Measurements from ENCODE around the gene GPR21.

Gene GPR21, protein sequence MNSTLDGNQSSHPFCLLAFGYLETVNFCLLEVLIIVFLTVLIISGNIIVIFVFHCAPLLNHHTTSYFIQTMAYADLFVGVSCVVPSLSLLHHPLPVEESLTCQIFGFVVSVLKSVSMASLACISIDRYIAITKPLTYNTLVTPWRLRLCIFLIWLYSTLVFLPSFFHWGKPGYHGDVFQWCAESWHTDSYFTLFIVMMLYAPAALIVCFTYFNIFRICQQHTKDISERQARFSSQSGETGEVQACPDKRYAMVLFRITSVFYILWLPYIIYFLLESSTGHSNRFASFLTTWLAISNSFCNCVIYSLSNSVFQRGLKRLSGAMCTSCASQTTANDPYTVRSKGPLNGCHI

DNA sequence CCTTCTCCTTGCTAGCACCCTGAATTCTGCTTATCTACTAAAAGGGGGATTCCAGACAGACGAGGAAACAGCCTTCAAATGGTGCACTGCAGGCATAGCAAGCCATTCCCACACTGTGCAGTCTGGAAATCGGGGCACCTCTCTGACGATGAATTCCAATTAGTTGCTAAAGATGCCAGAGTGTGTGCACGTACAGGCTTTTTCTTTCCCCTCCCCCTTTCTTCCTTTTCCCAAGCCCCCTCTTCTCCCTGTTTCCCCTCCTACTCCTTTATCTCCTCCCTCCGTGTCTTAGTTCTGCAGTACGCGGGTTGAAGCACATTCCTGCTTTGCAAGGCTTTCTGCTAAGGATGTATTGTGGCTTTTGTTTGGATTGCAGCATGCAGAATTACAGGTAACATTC lies at the start of gene GPR21:
TSS of gene GPR21 (plus strand) at position 316 of the 400 bp plus-strand sequence. CDS start 900 bp downstream, outside the sequence.
- TF ChIP-seq GATA3 (IDR thresholded peaks at IDR 0.05; ENCODE audit: low read depth, low read length) (no peak), GATA2 (IDR thresholded peaks at IDR 0.05; ENCODE audit: low read depth, low read length) (no peak)

DNA sequence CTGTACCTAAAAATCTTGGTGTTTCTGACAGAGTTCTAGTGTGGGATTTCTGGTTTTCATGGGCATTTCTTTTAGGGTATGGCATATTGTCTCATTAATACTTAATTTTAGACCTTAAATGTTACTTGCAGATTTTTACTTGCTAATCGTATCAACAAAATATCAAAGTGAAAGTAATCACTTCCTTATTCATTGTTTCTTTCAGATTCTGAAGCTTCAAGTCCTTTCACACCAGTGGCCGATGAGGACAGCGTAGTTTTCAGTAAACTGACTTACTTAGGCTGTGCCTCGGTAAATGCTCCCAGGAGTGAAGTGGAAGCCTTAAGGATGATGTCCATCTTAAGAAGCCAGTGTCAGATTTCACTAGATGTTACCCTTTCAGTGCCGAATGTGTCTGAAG lies 47.5 kb upstream of the GPR21 start:
- TF ChIP-seq GATA3 (IDR thresholded peaks at IDR 0.05; ENCODE audit: low read depth, low read length) (no peak), GATA2 (IDR thresholded peaks at IDR 0.05; ENCODE audit: low read depth, low read length) (no peak)

DNA sequence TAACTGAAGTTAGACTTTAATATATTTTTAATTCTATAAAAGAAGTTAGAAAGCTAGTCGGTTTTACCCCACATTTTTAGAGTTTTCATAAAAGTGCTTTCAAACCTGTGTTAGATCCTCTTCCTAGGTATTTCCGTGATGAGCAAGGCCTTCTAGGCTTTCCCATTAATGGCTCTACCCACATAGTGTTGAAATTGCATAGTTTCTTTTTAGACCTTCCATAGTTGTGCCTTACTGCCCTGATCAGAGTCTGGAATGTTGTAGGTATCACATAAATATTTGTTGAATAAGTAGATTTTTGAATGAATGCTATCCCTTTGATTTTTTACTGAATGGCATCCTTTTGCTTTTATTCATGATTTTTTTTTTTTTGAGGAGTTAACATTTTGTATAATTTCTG lies 45.3 kb upstream of the GPR21 start:
- TF ChIP-seq GATA3 (IDR thresholded peaks at IDR 0.05; ENCODE audit: low read depth, low read length) (no peak), GATA2 (IDR thresholded peaks at IDR 0.05; ENCODE audit: low read depth, low read length) (no peak)

DNA sequence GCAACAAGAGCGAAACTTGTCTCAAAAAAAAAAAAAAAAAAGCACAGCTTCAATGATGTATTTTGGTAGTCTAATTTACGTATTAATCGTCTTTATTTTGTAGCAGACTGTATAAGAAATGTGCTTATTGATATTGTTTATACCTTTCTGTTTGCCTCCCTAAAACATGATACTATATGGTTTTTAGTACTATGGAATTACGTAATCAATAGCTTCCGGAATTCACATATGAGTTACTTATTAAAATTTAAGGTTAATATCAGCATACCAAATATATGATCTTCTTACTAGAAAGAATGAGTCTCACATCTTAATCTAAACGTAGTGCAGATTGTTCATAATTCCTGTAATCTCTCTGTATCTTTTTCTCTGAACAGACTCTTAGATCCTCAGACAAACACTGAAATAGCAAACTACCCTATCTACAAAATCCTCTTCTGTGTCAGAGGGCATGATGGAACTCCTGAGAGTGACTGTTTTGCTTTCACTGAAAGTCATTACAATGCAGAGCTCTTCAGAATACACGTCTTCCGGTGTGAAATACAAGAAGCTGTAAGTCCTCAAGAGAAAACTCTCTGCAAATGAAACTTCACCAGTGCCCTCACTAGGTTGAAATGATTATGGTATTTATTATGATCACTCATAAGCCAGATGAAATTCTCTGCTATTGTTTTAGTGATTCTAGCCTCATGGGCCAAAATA lies 44.4 kb upstream of the GPR21 start:
- no peak for TF ChIP-seq GATA2 (IDR thresholded peaks at IDR 0.05; ENCODE audit: low read depth, low read length)
- TF ChIP-seq GATA3 (IDR thresholded peaks at IDR 0.05; ENCODE audit: low read depth, low read length) = no peak

DNA sequence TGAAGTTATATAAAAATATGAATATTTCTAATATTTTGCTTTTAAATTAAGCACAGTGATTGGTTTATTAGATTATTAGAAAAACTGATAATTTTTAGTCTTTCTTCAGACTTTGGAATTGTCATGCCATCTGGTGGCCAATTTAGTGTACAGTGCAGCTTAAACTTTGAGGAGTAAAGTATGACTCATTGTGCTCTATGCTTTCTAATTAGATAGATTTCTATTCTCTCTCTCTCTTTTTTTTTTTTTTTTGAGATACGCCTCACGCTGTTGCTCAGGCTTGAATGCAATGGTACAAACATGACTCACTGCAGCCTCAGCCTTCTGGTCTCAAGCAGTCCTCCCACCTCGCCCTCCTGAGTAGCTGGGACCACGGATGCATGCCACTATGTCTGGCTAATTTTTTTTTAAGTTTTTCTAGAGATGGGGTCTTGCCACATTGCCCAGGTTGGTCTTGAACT lies 42.1 kb upstream of the GPR21 start:
- TF ChIP-seq GATA3 (IDR thresholded peaks at IDR 0.05; ENCODE audit: low read depth, low read length) (no peak), GATA2 (IDR thresholded peaks at IDR 0.05; ENCODE audit: low read depth, low read length) (no peak)

DNA sequence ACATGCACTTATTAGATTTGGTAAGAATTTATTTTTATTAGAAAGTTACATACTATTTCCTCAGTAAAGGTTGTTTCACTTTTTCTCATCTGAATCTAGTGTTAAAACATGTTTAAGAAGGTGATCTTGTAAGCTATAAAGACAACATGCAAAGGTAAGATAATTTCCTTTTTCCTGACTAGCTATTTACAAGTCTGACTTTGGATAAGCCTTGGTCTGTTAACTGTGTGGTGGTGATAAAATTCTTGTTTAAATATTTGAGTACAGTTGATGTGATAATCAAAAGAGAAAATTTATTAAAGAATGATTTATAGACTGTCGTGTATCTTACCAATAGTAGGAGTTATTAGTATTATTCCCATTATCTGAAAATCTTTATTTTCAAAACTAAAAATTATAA lies 36.9 kb upstream of the GPR21 start:
- no peak for TF ChIP-seq GATA2 (IDR thresholded peaks at IDR 0.05; ENCODE audit: low read depth, low read length)
- no peak for TF ChIP-seq GATA3 (IDR thresholded peaks at IDR 0.05; ENCODE audit: low read depth, low read length)

DNA sequence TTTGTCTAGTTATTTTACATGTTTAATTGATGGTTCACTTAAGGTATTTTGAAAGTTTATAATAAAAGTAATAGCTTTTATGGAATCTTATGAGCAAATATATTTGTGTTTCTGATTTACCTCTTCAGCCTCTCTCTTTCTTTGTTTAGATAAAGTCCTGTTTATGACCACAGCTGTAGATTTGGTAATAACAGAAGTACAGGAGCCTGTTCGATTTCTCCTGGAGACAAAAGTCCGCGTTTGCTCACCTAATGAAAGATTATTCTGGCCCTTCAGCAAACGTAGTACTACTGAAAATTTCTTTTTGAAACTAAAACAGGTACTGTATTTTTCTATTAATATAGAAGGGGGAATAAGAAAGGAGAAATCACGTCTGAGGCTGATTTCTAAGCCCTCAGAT lies 35.0 kb upstream of the GPR21 start:
- no peak for TF ChIP-seq GATA2 (IDR thresholded peaks at IDR 0.05; ENCODE audit: low read depth, low read length)
- TF ChIP-seq GATA3 (IDR thresholded peaks at IDR 0.05; ENCODE audit: low read depth, low read length) = no peak

DNA sequence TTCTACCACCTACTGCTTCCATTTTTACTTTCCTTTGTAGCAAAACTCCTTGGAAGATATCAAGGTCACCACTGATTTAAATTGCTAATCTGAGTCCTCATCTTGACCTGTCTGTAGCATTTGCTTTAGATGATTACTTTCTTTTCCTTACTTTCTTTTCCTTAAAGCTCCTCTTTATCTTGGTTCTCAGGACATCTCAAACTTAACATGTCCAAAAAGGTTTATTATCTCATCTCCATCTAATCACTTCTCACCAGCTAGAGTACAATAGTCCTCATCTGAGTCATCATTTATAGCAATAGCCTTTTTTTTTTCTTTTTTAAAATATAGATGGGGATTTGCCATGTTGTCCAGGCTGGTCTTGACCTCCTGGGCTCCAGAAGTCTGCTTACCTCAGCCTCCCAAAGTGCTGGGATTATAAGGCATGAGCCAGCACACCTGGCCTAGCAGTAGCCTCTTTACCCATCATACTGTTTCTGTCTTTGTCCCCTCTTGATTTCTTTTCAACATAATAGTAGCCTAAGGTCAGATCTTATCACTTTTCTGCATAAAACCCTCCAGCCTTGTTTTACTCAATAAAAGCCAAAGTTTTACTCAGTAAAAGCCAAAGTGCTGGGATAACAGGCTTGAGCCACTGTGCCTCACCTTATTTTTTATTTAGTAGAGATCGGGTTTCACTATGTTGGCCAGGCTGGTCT lies 32.9 kb upstream of the GPR21 start:
- no peak for TF ChIP-seq GATA2 (IDR thresholded peaks at IDR 0.05; ENCODE audit: low read depth, low read length)
- TF ChIP-seq GATA3 (IDR thresholded peaks at IDR 0.05; ENCODE audit: low read depth, low read length) = no peak

DNA sequence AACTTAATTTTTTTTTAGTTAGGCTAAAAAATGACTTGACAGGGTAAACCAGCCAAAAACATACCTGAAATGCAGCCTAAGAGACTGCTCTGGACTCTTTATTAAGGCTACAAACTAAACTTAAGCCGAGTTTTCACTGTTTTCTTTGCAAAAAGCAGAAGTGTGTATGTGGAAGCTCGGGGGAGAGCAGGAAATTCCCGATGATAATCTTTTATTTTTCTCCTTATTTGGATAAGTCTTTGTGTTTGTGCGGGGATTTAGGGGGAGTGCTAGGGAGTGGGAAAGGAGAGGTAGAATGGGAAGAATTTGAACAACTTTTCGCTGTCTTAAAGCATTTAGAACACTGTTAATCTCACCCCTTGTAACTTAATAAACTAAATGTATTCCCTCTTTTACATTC lies 30.7 kb upstream of the GPR21 start:
- TF ChIP-seq GATA3 (IDR thresholded peaks at IDR 0.05; ENCODE audit: low read depth, low read length) = no peak
- TF ChIP-seq GATA2 (IDR thresholded peaks at IDR 0.05; ENCODE audit: low read depth, low read length) = no peak

DNA sequence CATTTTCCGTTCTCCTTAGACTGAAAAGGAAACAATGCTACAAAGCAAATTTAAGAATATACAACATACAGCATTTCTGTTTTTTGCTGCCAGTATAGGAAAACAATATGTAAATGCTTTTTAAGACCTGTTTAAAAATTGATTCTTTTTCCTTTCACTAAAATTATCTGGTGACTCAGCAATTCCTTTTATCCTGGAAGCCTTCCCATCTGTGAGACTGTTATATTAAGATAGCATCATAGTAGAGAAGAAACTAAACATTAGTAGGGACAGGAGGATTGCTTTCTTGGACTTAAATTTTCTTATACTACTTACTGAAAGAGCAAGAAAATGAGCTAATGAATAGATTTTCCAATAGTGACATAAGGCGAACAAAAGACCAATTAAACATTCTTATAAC lies 30.0 kb upstream of the GPR21 start:
- no peak for TF ChIP-seq GATA3 (IDR thresholded peaks at IDR 0.05; ENCODE audit: low read depth, low read length)
- no peak for TF ChIP-seq GATA2 (IDR thresholded peaks at IDR 0.05; ENCODE audit: low read depth, low read length)

DNA sequence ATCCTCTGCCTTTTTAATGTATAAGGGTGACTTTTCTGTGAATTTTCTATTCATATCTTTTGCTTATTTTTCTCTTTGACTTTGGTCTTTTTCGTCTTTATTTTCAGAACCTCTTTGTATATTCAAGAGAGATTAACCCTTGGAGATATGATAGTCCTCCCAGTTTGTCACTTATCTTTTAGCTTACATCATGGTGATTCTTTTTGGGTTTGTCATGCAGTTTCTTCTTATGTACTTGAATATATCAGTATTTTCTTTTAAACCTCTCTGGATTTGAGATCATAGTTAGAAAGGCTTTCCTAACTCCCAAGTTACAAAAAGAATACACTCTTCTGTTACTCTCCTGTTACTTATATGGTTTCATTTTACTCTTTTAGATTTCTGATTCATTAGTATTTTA lies 27.5 kb upstream of the GPR21 start:
- TF ChIP-seq GATA3 (IDR thresholded peaks at IDR 0.05; ENCODE audit: low read depth, low read length) (no peak), GATA2 (IDR thresholded peaks at IDR 0.05; ENCODE audit: low read depth, low read length) (no peak)

DNA sequence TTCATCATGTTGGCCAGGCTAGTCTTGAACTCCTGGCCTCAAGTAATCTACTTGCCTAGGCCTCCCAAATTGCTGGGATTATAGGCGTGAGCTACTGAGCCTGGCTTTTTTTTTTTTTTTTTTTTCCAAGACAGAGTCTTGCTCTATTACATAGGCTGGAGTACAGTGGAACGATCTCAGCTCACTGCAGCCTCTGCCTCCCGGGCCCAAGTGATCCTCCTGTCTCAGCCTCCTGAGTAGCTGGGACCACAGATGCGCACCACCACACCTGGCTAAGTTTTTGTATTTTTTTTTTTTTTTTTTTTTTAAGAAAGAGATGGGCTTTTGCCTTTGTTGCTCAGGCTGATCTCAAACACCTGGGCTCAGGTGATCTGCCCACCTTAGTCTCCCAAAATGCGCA lies 26.2 kb upstream of the GPR21 start:
- TF ChIP-seq GATA2 (IDR thresholded peaks at IDR 0.05; ENCODE audit: low read depth, low read length) (no peak), GATA3 (IDR thresholded peaks at IDR 0.05; ENCODE audit: low read depth, low read length) (no peak)

DNA sequence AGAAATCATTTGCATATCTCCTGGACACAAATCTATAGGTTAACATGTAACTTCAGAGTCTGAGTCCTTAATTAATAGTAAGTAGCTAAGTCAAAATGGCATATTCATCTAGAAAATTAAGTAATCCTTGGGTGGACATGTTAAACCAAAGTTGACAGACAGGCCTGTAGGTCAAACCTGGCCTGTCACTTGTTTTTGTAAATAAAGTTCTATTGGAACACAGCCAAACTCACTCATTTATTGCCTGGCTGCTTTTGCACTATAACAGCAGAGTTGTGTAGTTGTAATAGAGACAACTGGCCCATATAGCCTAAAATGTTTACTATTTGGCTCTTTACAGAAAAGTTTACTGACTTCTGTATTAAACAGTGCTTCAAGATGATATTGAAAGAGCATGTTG lies 24.6 kb upstream of the GPR21 start:
- TF ChIP-seq GATA2 (IDR thresholded peaks at IDR 0.05; ENCODE audit: low read depth, low read length) (no peak), GATA3 (IDR thresholded peaks at IDR 0.05; ENCODE audit: low read depth, low read length) (no peak)

DNA sequence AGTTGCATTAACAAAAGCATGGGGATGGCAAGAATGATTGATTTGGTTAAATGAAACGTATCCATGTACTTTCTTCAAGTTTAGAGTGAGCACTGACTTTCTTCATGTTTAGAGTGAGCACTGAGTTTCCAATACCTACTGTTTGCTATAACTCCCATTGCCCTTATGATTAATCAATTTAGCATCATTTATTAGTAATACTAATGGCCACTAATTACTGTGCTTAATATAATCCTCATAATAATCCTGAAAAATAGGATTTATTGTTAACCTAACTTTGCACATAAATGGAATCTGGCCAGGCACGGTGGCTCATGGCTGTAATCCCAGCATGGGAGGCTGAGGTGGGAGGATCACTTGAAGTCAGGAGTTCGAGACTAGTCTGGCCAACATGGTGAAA lies 22.1 kb upstream of the GPR21 start:
- no peak for TF ChIP-seq GATA3 (IDR thresholded peaks at IDR 0.05; ENCODE audit: low read depth, low read length)
- no peak for TF ChIP-seq GATA2 (IDR thresholded peaks at IDR 0.05; ENCODE audit: low read depth, low read length)
